ENCODE results near the gene NTN1. TPM values are rescaled to one million over a fixed set of nuclear protein-coding genes. Genes with fewer than 3 reads are reported as not detected.

The NTN1 gene
- polyA plus RNA-seq, 1 donor from 2014 or later = 16.2 TPM

DNA sequence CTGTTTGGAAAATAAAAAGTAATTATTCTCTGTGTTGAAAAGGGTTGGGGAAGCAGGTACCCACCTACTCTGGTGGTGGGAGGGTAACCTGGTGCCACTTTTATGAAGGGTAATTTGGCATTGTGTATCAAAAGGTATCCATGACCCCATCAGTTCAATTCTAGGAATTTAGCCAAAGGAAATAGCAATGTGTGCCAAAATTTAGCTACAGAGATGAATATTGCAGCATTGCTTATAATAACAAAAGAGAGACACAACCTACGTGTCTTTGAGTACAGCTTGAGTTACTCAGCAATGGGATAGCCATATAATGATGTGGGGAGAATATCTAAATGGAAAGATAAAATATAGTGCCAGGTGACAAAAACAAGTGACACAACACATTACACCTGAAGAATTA, 170.7 kb downstream of the NTN1 start:
- Histone ChIP-seq H3K79me2 (replicated peaks; ENCODE audit: insufficient read depth, low read length) (no peaks in the 10 kb centered on the region), H3K36me3 (ENCODE audit: insufficient read depth, low read length) (no peaks in the 10 kb centered on the region), H3K27me3 (ENCODE audit: insufficient read depth, low read depth, low read length) (no peaks in the 10 kb centered on the region), H2AFZ (ENCODE audit: low read depth, low read length) (no peak overlapping the region), H3F3A (ENCODE audit: insufficient read depth, low read length, poor library complexity, severe bottlenecking) (no peaks in the 10 kb centered on the region), H4K20me1 (ENCODE audit: insufficient read depth) (no peaks in the 10 kb centered on the region), H3K9me3 (ENCODE audit: low read length) (no peaks in the 10 kb centered on the region), H3K9ac (ENCODE audit: low read length) (no peak overlapping the region), H3K9me2 (ENCODE audit: insufficient read depth, low read length) (no peaks in the 10 kb centered on the region), H3K4me3 (ENCODE audit: low read length) (no peak overlapping the region), H3K27ac (ENCODE audit: low read length) (no peak overlapping the region), H3K4me2 (ENCODE audit: low read length) (no peak overlapping the region)
- TF ChIP-seq EZH2 (IDR thresholded peaks at IDR 0.05; ENCODE audit: borderline replicate concordance, insufficient read depth, low read length, poor library complexity, severe bottlenecking) (no peak), POLR2AphosphoS5 (IDR thresholded peaks at IDR 0.05) (no peak), MXI1 (conservative IDR thresholded peaks at IDR 0.05; ENCODE audit: poor library complexity, severe bottlenecking) (no peak), EP300 (conservative IDR thresholded peaks at IDR 0.05; ENCODE audit: poor library complexity, severe bottlenecking) (no peak), RAD21 (conservative IDR thresholded peaks at IDR 0.05) (no peak), TAF1 (IDR thresholded peaks at IDR 0.05; ENCODE audit: low read depth) (no peak), SMC3 (conservative IDR thresholded peaks at IDR 0.05; ENCODE audit: poor library complexity) (no peak)
- TF ChIP-seq, protein P1, sequence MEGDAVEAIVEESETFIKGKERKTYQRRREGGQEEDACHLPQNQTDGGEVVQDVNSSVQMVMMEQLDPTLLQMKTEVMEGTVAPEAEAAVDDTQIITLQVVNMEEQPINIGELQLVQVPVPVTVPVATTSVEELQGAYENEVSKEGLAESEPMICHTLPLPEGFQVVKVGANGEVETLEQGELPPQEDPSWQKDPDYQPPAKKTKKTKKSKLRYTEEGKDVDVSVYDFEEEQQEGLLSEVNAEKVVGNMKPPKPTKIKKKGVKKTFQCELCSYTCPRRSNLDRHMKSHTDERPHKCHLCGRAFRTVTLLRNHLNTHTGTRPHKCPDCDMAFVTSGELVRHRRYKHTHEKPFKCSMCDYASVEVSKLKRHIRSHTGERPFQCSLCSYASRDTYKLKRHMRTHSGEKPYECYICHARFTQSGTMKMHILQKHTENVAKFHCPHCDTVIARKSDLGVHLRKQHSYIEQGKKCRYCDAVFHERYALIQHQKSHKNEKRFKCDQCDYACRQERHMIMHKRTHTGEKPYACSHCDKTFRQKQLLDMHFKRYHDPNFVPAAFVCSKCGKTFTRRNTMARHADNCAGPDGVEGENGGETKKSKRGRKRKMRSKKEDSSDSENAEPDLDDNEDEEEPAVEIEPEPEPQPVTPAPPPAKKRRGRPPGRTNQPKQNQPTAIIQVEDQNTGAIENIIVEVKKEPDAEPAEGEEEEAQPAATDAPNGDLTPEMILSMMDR (IDR thresholded peaks at IDR 0.05; ENCODE audit: poor library complexity, severe bottlenecking) = no peak
- TF ChIP-seq, protein P2, sequence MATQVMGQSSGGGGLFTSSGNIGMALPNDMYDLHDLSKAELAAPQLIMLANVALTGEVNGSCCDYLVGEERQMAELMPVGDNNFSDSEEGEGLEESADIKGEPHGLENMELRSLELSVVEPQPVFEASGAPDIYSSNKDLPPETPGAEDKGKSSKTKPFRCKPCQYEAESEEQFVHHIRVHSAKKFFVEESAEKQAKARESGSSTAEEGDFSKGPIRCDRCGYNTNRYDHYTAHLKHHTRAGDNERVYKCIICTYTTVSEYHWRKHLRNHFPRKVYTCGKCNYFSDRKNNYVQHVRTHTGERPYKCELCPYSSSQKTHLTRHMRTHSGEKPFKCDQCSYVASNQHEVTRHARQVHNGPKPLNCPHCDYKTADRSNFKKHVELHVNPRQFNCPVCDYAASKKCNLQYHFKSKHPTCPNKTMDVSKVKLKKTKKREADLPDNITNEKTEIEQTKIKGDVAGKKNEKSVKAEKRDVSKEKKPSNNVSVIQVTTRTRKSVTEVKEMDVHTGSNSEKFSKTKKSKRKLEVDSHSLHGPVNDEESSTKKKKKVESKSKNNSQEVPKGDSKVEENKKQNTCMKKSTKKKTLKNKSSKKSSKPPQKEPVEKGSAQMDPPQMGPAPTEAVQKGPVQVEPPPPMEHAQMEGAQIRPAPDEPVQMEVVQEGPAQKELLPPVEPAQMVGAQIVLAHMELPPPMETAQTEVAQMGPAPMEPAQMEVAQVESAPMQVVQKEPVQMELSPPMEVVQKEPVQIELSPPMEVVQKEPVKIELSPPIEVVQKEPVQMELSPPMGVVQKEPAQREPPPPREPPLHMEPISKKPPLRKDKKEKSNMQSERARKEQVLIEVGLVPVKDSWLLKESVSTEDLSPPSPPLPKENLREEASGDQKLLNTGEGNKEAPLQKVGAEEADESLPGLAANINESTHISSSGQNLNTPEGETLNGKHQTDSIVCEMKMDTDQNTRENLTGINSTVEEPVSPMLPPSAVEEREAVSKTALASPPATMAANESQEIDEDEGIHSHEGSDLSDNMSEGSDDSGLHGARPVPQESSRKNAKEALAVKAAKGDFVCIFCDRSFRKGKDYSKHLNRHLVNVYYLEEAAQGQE (IDR thresholded peaks at IDR 0.05; ENCODE audit: borderline replicate concordance) = no peak

DNA sequence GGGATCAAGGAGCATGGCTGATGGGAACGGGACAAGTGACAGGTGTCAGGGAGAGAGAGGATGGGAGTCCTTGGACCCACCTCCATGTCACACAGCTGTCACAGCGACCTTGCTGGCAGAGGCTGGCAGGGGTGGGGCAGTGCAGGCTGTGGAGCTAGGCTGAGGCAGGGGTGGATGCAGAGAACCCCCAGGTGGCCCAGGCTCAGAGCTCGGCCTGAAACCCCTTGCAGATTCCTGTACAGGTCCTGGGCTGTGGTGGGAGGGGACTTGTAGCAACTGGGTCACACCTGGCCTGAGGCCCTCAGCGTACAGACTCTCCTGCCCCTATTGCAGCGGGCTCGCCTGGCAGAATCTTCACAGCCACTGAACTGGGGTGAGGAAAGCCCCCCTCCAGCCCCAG, 174.1 kb downstream of the NTN1 start:
- Histone ChIP-seq H3K27me3 (ENCODE audit: insufficient read depth, low read depth, low read length) (no peaks in the 10 kb centered on the region), H3K9me2 (ENCODE audit: insufficient read depth, low read length) (no peaks in the 10 kb centered on the region), H3K9ac (ENCODE audit: low read length) (no peak overlapping the region), H3K9me3 (ENCODE audit: low read length) (no peaks in the 10 kb centered on the region), H3K4me3 (ENCODE audit: low read length) (no peak overlapping the region), H3K36me3 (ENCODE audit: insufficient read depth, low read length) (no peaks in the 10 kb centered on the region), H4K20me1 (ENCODE audit: insufficient read depth) (no peaks in the 10 kb centered on the region), H3K4me2 (ENCODE audit: low read length) (no peak overlapping the region), H3K79me2 (replicated peaks; ENCODE audit: insufficient read depth, low read length) (no peaks in the 10 kb centered on the region), H2AFZ (ENCODE audit: low read depth, low read length) (no peak overlapping the region), H3F3A (ENCODE audit: insufficient read depth, low read length, poor library complexity, severe bottlenecking) (no peaks in the 10 kb centered on the region), H3K27ac (ENCODE audit: low read length) (no peak overlapping the region)
- no peak for TF ChIP-seq RAD21 (conservative IDR thresholded peaks at IDR 0.05)
- no peak for TF ChIP-seq EZH2 (IDR thresholded peaks at IDR 0.05; ENCODE audit: borderline replicate concordance, insufficient read depth, low read length, poor library complexity, severe bottlenecking)
- TF ChIP-seq EP300 (conservative IDR thresholded peaks at IDR 0.05; ENCODE audit: poor library complexity, severe bottlenecking) = no peak
- no peak for TF ChIP-seq TAF1 (IDR thresholded peaks at IDR 0.05; ENCODE audit: low read depth)
- no peak for TF ChIP-seq POLR2AphosphoS5 (IDR thresholded peaks at IDR 0.05)
- no peak for TF ChIP-seq MXI1 (conservative IDR thresholded peaks at IDR 0.05; ENCODE audit: poor library complexity, severe bottlenecking)
- TF ChIP-seq, protein P2 (IDR thresholded peaks at IDR 0.05; ENCODE audit: borderline replicate concordance) = no peak
- TF ChIP-seq, protein P1 (IDR thresholded peaks at IDR 0.05; ENCODE audit: poor library complexity, severe bottlenecking) = no peak
- TF ChIP-seq SMC3 (conservative IDR thresholded peaks at IDR 0.05; ENCODE audit: poor library complexity) = no peak

All from neural cell (in vitro differentiated cells).